ENCODE measurements around the gene DMRT3. TPM values are rescaled to one million over a fixed set of nuclear protein-coding genes. Genes with fewer than 3 reads are reported as not detected.
"Not testable (repeated sequence)": the region's sequence is repeated elsewhere in the genome, so short reads cannot be mapped to it uniquely, and the experiment has no call there.

Gene DMRT3
- polyA plus RNA-seq, 1 experiment, result not detected

- H3K4me3 ChIP-seq (ENCODE audit: low read depth, low read length), result no peak overlapping the region
- H3K36me3 ChIP-seq (ENCODE audit: control insufficient read depth, insufficient read depth, low read length), result no peaks in the 10 kb centered on the region
- no peaks in the 10 kb centered on the region for H3K27me3 ChIP-seq (ENCODE audit: control insufficient read depth, insufficient read depth, low read length)
- DNase-seq (ENCODE audit: low read depth), result no peak
- CTCF ChIA-PET, result interaction anchor here (1.0 kb wide), 2 partner anchors 14 to 101 kb away, joined by 3 to 5 read pairs; no protein-coding TSS in a partner anchor
- no peak for TF ChIP-seq CTCF (IDR thresholded peaks at IDR 0.05; ENCODE audit: insufficient read depth, low read depth, low read length)
- POLR2A ChIA-PET, result no interaction called here
These were observed 18.7 kb downstream of the DMRT3 start for GRCh38 chr9:995192-995591.

- DNase-seq (ENCODE audit: low read depth), result no peak
- Histone ChIP-seq H3K27me3 (ENCODE audit: control insufficient read depth, insufficient read depth, low read length) (no peaks in the 10 kb centered on the region), H3K4me3 (ENCODE audit: low read depth, low read length) (no peak overlapping the region), H3K36me3 (ENCODE audit: control insufficient read depth, insufficient read depth, low read length) (no peaks in the 10 kb centered on the region)
- TF ChIP-seq CTCF (IDR thresholded peaks at IDR 0.05; ENCODE audit: insufficient read depth, low read depth, low read length), result no peak
- ChIA-PET CTCF (interaction anchor here (1.0 to 1.7 kb wide), 2 partner anchors 9 to 102 kb away, joined by 3 to 4 read pairs; no protein-coding TSS in a partner anchor), POLR2A (no interaction called here)
These were observed 19.3 kb downstream of the DMRT3 start for GRCh38 chr9:995781-996180.

GRCh38 chr9:998299-999110 is 22.1 kb downstream of the DMRT3 start:
- POLR2A ChIA-PET; H3K27me3 ChIP-seq (ENCODE audit: control insufficient read depth, insufficient read depth, low read length); DNase-seq (ENCODE audit: low read depth); H3K36me3 ChIP-seq (ENCODE audit: control insufficient read depth, insufficient read depth, low read length); H3K4me3 ChIP-seq (ENCODE audit: low read depth, low read length): not testable (repeated sequence)
- TF ChIP-seq CTCF (IDR thresholded peaks at IDR 0.05; ENCODE audit: insufficient read depth, low read depth, low read length), result peak; percentile 34; the same call in 1 of the 2 replicates
- CTCF ChIA-PET, result interaction anchor here (2.1 kb wide), 1 partner anchor 105 kb away, joined by 9 read pairs; no protein-coding TSS in a partner anchor

GRCh38 chr9:1001838-1002237 is 25.4 kb downstream of the DMRT3 start:
- POLR2A ChIA-PET, result no interaction called here
- no peak for TF ChIP-seq CTCF (IDR thresholded peaks at IDR 0.05; ENCODE audit: insufficient read depth, low read depth, low read length)
- H3K27me3 ChIP-seq (ENCODE audit: control insufficient read depth, insufficient read depth, low read length), result no peaks in the 10 kb centered on the region
- no peak overlapping the region for H3K4me3 ChIP-seq (ENCODE audit: low read depth, low read length)
- CTCF ChIA-PET, result no interaction called here
- DNase-seq (ENCODE audit: low read depth), result no peak
- H3K36me3 ChIP-seq (ENCODE audit: control insufficient read depth, insufficient read depth, low read length), result no peaks in the 10 kb centered on the region

GRCh38 chr9:1002678-1003077 is 26.2 kb downstream of the DMRT3 start:
- H3K36me3 ChIP-seq (ENCODE audit: control insufficient read depth, insufficient read depth, low read length), result no peaks in the 10 kb centered on the region
- TF ChIP-seq CTCF (IDR thresholded peaks at IDR 0.05; ENCODE audit: insufficient read depth, low read depth, low read length), result no peak
- ChIA-PET POLR2A (no interaction called here), CTCF (interaction anchor here (0.6 to 0.7 kb wide), 2 partner anchors 29 to 605 kb away, joined by 3 read pairs; no protein-coding TSS in a partner anchor)
- no peak for DNase-seq (ENCODE audit: low read depth)
- H3K4me3 ChIP-seq (ENCODE audit: low read depth, low read length), result no peak overlapping the region
- H3K27me3 ChIP-seq (ENCODE audit: control insufficient read depth, insufficient read depth, low read length), result no peaks in the 10 kb centered on the region

All from BJ (cell line).